ENCODE results near the gene FILIP1L. TPM values are rescaled to one million over a fixed set of nuclear protein-coding genes. Genes with fewer than 3 reads are reported as not detected.

The FILIP1L gene
- total RNA-seq, 1 donor from 2014 or later = 1.5 TPM

DNA sequence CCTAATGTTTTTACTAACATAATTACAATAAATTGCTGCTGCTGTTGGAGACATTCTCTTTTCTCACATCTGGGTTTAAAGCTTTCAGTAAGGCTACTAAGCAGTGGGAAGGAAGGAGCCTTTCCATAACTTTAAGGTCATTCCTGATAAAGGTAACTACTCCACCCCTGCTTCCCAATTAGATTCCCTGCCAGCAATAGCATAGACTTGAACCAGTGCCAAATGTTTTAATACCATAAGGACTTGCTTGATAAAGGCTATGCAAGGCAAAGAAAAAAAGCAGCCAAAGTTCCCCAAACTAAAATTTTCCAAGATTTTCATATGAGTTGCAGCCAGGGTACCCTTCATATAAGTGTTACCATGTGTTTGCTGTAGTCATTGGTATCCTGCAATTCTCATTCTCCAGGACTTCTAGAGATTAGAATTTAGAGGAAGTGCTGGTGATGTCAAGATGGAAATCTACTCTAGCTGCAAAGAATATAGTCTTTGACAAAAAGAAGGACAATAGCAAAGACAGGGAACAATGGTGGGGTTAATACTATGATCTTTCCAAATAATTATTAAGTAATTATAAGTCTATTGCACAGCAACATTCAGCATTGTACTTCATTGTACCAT lies 106.1 kb downstream of the FILIP1L start:
- Mint-ChIP-seq H3K4me3 (no peak overlapping the region), H3K27me3 (no peaks in the 10 kb centered on the region), H3K4me1 (peaks cover 22% of the 10 kb centered on the region), H3K27ac (no peak overlapping the region), H3K9me3 (no peaks in the 10 kb centered on the region), H3K36me3 (ENCODE audit: low read depth) (peaks cover 10% of the 10 kb centered on the region)
- DNase-seq (no peak), ATAC-seq (ENCODE audit: low read depth) (no peak)
- intact Hi-C loops (cut with micrococcal nuclease) = no loop called here
- POLR2A ChIA-PET = no interaction called here
- TF ChIP-seq, protein P1, sequence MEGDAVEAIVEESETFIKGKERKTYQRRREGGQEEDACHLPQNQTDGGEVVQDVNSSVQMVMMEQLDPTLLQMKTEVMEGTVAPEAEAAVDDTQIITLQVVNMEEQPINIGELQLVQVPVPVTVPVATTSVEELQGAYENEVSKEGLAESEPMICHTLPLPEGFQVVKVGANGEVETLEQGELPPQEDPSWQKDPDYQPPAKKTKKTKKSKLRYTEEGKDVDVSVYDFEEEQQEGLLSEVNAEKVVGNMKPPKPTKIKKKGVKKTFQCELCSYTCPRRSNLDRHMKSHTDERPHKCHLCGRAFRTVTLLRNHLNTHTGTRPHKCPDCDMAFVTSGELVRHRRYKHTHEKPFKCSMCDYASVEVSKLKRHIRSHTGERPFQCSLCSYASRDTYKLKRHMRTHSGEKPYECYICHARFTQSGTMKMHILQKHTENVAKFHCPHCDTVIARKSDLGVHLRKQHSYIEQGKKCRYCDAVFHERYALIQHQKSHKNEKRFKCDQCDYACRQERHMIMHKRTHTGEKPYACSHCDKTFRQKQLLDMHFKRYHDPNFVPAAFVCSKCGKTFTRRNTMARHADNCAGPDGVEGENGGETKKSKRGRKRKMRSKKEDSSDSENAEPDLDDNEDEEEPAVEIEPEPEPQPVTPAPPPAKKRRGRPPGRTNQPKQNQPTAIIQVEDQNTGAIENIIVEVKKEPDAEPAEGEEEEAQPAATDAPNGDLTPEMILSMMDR (IDR thresholded peaks at IDR 0.05) = no peak
- CTCF ChIA-PET = no interaction called here

DNA sequence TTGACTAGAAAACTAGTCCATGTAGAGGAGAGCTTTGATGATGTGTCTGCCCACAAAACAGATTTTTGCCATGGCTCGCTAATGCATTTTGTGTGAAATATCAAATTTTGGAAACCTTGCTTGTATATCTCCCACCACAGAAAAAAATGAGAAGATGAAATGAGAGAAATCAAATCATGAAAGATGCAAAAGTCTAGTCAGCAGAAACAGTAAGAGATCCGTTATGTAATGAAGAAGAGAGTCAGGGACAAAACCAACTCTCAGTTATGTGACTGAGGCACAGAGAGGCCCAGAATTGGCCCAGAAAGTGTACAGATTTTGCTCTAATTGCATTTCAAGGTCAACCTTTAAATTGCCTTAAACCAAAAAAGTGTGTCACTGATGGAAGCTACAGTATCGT lies 107.0 kb downstream of the FILIP1L start:
- no peaks in the 10 kb centered on the region for H3K27me3 Mint-ChIP-seq
- ChIA-PET CTCF (no interaction called here), POLR2A (no interaction called here)
- TF ChIP-seq, protein P1 (IDR thresholded peaks at IDR 0.05) = no peak
- H3K9me3 Mint-ChIP-seq = no peaks in the 10 kb centered on the region
- intact Hi-C loops (cut with micrococcal nuclease) = no loop called here
- no peak overlapping the region for H3K4me3 Mint-ChIP-seq
- H3K27ac Mint-ChIP-seq = no peak overlapping the region
- H3K36me3 Mint-ChIP-seq (ENCODE audit: low read depth) = peaks cover 10% of the 10 kb centered on the region
- H3K4me1 Mint-ChIP-seq = peaks cover 28% of the 10 kb centered on the region
- no peak for ATAC-seq (ENCODE audit: low read depth)
- no peak for DNase-seq

DNA sequence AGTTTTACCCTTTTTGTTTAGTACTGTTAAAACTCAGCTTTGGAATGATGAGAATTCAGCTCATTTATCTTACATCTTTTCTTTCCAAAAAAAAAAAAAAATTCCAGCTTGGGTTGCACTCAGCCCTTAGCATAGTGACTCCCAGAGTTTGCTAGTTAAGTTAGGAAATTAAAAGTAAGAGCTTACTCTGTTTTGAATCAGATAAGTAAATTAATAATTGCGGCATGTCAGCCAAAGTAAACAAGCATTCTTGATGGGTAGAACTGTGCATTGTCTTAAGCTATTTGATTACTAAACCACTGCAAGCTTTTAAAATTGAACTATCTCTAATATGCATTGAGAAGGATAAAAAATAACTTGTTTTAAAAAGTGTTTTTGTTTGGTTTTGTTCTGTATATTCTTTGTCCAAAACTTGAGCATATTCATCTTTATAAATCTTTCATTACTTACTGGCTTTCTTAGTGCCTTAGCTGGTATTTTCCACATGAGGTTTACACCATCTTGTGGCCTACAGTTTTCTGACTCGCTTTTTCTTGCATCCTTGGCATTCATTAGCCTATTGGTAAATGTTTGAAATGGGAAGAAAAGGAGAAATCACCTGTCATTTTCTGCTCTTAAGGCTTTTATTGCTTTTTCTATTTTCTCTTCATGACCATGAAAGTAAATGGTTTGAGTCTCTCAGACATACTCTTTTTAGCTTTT lies 107.6 kb downstream of the FILIP1L start:
- H3K27me3 Mint-ChIP-seq = no peaks in the 10 kb centered on the region
- H3K4me3 Mint-ChIP-seq = no peak overlapping the region
- no peaks in the 10 kb centered on the region for H3K9me3 Mint-ChIP-seq
- intact Hi-C loops (cut with micrococcal nuclease) = no loop called here
- peaks cover 10% of the 10 kb centered on the region for H3K36me3 Mint-ChIP-seq (ENCODE audit: low read depth)
- DNase-seq = no peak
- CTCF ChIA-PET = no interaction called here
- POLR2A ChIA-PET = interaction anchor here (0.6 kb wide), 1 partner anchor 21 kb away, joined by 3 read pairs; no protein-coding TSS in a partner anchor
- peaks cover 30% of the 10 kb centered on the region for H3K4me1 Mint-ChIP-seq
- TF ChIP-seq, protein P1 (IDR thresholded peaks at IDR 0.05) = no peak
- no peak for ATAC-seq (ENCODE audit: low read depth)
- no peak overlapping the region for H3K27ac Mint-ChIP-seq

DNA sequence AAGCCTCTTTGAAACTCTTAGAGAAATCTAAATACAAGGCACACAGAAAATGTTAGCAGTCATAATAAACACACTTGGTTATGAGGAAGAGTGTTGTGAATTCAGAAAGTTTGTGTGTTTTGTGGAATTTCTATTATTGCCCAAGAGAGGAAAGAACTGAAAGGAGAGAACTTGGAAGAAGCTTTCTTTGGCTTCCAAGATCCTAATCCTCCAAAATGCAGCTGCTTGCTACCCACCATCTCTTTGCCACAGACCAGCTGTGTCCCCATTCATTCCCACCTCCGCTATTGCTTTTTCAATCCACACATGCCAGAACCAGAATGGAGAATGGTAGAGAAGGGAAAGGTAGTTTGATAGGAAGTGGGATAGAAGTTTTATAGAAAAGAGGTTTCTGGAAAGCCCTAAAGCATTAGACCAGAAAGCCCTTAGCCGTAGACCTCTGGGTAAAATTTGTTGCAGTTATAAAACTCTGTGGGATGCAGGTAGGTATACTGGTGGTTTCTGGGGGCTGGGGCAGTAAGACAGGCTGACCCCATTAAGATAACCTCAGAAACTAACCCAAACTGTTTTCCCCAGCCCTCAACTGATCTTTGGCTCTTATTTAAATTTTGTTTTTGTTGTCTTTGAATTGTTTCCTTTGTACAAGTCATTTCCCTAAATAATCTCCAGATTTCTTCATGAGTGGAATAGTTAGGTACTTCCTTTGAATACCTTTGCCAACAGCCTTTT lies 108.5 kb downstream of the FILIP1L start:
- H3K36me3 Mint-ChIP-seq (ENCODE audit: low read depth) = peaks cover 4% of the 10 kb centered on the region
- CTCF ChIA-PET = no interaction called here

More for the DNA sequence above, 108.5 kb downstream of the FILIP1L start:
- no peak for ATAC-seq (ENCODE audit: low read depth)
- no peak overlapping the region for H3K4me3 Mint-ChIP-seq
- intact Hi-C loops (cut with micrococcal nuclease) = no loop called here
- no peak overlapping the region for H3K27ac Mint-ChIP-seq
- no peak for DNase-seq
- H3K27me3 Mint-ChIP-seq = no peaks in the 10 kb centered on the region
- H3K4me1 Mint-ChIP-seq = peaks cover 30% of the 10 kb centered on the region
- POLR2A ChIA-PET = interaction anchor here (0.6 kb wide), 1 partner anchor 20 kb away, joined by 3 read pairs; no protein-coding TSS in a partner anchor
- no peaks in the 10 kb centered on the region for H3K9me3 Mint-ChIP-seq
- TF ChIP-seq, protein P1 (IDR thresholded peaks at IDR 0.05) = no peak
